ENCODE data around the gene P2RY6.

DNA sequence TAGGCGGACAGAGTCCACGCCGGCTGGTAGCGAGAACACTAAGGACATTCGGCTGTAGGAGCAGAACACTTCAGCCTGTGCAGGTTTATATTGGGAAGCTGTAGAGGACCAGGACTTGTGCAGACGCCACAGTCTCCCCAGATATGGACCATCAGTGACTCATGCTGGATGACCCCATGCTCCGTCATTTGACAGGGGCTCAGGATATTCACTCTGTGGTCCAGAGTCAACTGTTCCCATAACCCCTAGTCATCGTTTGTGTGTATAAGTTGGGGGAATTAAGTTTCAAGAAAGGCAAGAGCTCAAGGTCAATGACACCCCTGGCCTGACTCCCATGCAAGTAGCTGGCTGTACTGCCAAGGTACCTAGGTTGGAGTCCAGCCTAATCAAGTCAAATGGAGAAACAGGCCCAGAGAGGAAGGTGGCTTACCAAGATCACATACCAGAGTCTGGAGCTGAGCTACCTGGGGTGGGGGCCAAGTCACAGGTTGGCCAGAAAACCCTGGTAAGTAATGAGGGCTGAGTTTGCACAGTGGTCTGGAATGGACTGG is 36.8 kb upstream of the P2RY6 start:
- TF ChIP-seq EZH2 (IDR thresholded peaks at IDR 0.05), result no peak
- TF ChIP-seq SRF (IDR thresholded peaks at IDR 0.05; ENCODE audit: low read depth), result no peak

All from HCT116 (cell line).